IPS-18a (cell line): ENCODE results near the gene EXOC3.
"Not testable (repeated sequence)": the region's sequence is repeated elsewhere in the genome, so short reads cannot be mapped to it uniquely, and the experiment has no call there.

Experiments
- H3K27ac ChIP-seq: one replicate; pipeline ENCODE4 v1.5.1; 2013; ENCODE audit warnings: low read length
- H3K27me3 ChIP-seq: one replicate; pipeline ENCODE4 v1.6.1; 2013; ENCODE audit warnings: mild to moderate bottlenecking, low read length; ENCODE audit not compliant: control insufficient read depth, insufficient read depth
- H3K36me3 ChIP-seq: one replicate; pipeline ENCODE4 v1.6.1; 2013; ENCODE audit warnings: low read depth, low read length; ENCODE audit not compliant: control insufficient read depth
- H3K4me1 ChIP-seq: one replicate; pipeline ENCODE4 v1.6.1; 2013; ENCODE audit warnings: low read depth, low read length; ENCODE audit not compliant: control insufficient read depth
- H3K4me3 ChIP-seq: one replicate; pipeline ENCODE4 v1.5.1; 2013; ENCODE audit warnings: low read length
- H3K9ac ChIP-seq: one replicate; pipeline ENCODE4 v1.6.1; 2013; ENCODE audit warnings: mild to moderate bottlenecking, low read length, moderate library complexity
- H3K9me3 ChIP-seq: one replicate; pipeline ENCODE4 v1.6.1; 2013; ENCODE audit warnings: low read depth, low read length; ENCODE audit not compliant: control insufficient read depth

EXOC3 gene

DNA sequence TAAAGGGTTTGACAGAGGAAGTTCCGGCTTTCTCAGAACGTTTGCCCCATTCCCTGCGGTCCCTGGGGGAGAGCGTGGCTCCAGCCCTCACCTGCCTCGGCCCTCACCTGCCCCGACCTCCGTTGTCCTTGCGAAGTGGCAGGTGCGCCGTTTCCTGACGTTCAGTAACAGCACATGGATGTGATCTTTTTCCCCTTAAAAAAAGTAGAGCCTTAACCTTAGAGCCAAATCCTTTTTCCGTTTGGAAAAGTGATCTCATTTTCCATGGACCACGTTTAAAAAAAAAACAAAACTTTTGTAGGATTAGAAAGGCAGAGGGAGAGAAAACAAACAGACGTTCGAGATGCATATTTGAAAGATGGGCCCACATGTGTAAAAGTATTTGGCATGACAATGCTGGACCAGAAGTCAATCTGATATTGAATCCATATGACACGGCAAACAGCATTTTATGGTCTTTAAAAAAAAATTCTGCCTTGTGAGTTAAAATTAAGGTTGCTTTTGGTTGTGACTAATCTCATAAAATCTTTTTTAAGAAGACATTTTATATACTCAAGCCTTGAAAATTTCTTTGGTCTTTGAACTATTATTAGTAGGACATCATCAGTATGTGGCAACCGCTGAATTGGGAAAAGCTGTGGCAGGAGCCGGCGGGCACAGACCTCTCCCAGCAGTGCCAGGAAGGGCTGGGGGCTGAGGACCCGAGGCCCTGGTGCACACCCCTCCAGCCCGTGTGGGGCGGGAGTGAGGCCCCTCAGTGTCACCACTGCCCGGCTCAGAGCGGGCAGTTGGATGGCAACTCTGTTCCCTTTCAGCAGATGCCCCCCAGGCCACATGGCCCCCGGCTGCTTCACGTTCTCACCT, 42.5 kb upstream of the EXOC3 start:
- H3K27me3 ChIP-seq, result peaks cover 19% of the 10 kb centered on the region
- peak overlapping the region; percentile 82 for H3K9ac ChIP-seq
- H3K4me3 ChIP-seq, result peak overlapping the region; percentile 45
- no peaks in the 10 kb centered on the region for H3K36me3 ChIP-seq
- peak overlapping the region; percentile 65 for H3K27ac ChIP-seq
- no peaks in the 10 kb centered on the region for H3K9me3 ChIP-seq
- peaks cover 19% of the 10 kb centered on the region for H3K4me1 ChIP-seq

DNA sequence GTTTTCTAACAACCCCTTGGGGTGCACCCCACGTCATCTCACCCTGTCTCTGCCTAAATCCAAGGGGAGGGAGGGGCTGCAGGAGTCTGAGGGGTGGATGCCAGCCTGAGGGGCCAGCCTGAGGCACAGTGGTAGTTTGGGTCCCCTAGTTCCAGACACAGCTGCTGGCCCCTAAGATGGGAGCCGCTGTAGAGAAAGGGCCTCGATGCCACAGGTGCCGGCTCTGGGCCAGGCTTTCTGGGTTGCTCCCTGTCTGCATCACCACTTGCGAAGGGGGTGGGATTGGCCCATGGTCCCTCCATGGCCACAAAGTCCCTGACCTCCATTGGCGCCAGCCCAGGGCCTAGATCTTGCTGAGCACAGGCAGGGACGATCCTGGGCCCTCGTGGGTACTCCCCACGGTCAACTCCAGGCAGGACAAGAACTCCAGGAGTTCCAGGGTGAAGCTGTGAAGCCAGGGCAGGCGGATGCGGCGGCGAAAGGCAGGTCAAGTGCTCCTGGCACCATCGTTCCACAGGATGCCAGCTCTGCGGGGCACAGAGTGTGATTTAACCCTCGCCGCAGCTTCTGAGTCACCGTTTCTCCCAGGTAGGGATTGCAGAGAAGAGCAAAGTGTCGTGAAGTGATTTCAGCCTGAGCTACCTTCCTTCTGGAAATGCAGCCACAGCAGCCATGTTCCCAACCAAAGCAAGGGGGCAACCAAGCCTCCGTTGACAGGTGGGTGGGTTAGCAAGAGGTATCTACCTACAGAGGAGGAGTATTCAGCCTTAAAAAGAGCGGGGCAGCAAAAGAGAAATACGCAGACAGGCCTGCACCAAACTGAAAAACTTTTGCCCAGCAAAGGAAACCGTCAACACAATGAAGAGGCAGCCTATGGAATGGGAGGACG, 41.6 kb upstream of the EXOC3 start:
- Histone ChIP-seq H3K9ac (no peak overlapping the region), H3K36me3 (no peaks in the 10 kb centered on the region), H3K4me1 (peaks cover 19% of the 10 kb centered on the region), H3K27me3 (peaks cover 19% of the 10 kb centered on the region), H3K4me3 (no peak overlapping the region), H3K27ac (no peak overlapping the region), H3K9me3 (no peaks in the 10 kb centered on the region)

DNA sequence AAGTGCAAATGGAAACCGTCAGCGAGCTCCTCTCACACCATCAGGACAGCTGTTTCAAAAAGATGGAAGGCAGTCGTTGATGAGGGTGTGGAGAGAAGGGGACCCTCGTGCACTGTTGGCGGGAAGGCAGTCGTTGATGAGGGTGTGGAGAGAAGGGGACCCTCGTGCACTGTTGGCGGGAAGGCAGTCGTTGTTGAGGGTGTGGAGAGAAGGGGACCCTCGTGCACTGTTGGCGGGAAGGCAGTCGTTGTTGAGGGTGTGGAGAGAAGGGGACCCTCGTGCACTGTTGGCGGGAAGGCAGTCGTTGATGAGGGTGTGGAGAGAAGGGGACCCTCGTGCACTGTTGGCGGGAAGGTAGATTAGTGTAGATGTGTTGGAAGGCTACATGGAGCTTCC, 40.8 kb upstream of the EXOC3 start:
- Histone ChIP-seq H3K4me1 (peaks cover 19% of the 10 kb centered on the region), H3K27me3 (peaks cover 19% of the 10 kb centered on the region)
- H3K4me3 ChIP-seq, H3K36me3 ChIP-seq, H3K9ac ChIP-seq, H3K9me3 ChIP-seq, H3K27ac ChIP-seq: not testable (repeated sequence)

DNA sequence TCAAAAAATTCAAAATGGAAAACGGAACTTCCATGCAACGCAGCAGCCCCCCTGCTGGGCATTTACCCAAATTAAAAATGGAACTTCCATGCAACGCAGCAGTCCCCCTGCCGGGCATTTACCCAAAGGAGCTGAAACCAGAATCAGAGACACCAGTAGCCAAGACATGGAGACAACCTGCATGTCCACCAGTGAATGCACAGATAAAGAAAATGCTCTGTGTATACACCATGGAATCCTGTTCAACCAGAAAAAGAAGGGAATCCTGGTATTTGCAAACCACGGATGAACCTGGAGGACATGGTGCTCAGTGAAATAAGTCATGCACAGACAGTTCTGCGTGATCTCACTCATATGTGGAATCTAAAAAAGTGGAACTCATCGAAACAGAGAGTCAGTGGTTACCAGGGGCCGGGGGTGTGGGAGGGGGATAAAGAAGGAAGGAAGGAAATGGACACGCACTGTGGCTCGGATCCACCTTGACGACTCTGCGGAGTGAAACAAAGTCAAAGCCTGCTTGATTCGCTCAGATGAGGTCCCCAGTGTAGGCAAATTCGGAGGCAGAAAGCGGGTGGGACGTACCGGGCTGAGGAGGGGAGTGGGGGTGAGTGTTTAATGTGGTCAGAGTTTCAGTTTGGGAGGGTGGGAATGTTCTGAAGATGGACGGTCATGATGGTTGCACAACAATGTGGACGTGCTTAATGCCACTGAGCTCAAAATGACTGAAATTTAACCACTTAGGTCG, 40.2 kb upstream of the EXOC3 start:
- Histone ChIP-seq H3K27me3 (peaks cover 19% of the 10 kb centered on the region), H3K4me3 (no peak overlapping the region), H3K27ac (no peak overlapping the region), H3K4me1 (peaks cover 19% of the 10 kb centered on the region), H3K36me3 (no peaks in the 10 kb centered on the region), H3K9ac (no peak overlapping the region), H3K9me3 (no peaks in the 10 kb centered on the region)

DNA sequence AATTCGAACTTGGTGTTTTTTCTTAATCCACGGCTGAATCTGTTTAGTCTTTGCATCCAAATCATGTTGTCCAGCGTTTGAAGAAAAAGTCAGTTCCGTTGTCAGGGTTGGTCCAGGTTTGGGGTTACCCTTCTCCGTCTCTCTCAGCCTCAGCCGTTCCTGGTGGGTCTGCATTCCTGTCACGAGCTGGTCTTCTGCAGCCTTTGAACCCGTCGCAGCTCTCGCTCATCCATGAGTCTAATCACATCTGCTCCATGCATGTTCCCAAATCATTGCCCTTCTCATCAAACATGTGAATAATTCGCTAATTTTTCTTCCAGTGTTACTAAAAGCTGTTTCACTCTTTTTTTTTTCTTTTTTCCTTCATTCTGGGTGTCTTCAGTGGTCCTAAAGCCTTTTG, 39.0 kb upstream of the EXOC3 start:
- Histone ChIP-seq H3K27me3 (peaks cover 19% of the 10 kb centered on the region), H3K9me3 (no peaks in the 10 kb centered on the region), H3K27ac (no peak overlapping the region), H3K9ac (no peak overlapping the region), H3K36me3 (no peaks in the 10 kb centered on the region), H3K4me3 (no peak overlapping the region), H3K4me1 (peaks cover 17% of the 10 kb centered on the region)

DNA sequence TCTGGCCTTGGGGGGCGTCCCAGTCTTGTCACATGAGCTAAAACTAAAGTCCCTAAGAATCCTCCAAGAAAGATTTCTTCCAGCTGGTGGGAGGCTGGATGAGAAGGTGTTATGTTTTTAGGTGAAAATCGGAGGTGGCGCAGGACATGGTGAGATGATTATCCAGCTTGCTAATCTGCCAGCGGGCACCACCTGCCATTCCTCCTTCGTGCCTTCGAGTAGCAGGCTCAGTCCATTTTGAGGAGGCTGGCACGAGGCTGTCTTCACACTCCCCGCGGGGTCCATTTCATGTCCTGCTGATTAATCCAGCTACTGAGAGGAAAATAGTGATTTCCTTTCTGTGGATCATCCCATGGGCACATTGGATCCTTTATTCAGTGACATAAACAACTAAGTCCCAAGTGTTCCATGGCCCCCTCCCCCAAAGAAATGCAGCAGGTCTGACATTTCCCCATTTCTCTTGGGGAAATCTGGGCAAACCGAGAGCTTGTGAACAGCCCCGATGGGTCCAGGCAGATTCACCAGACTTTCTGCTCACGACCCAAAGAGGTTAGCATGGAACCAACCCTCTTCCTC, 38.2 kb upstream of the EXOC3 start:
- Histone ChIP-seq H3K36me3 (no peaks in the 10 kb centered on the region), H3K9me3 (no peaks in the 10 kb centered on the region), H3K27me3 (peaks cover 11% of the 10 kb centered on the region), H3K4me3 (no peak overlapping the region), H3K27ac (no peak overlapping the region), H3K9ac (no peak overlapping the region), H3K4me1 (peaks cover 10% of the 10 kb centered on the region)

DNA sequence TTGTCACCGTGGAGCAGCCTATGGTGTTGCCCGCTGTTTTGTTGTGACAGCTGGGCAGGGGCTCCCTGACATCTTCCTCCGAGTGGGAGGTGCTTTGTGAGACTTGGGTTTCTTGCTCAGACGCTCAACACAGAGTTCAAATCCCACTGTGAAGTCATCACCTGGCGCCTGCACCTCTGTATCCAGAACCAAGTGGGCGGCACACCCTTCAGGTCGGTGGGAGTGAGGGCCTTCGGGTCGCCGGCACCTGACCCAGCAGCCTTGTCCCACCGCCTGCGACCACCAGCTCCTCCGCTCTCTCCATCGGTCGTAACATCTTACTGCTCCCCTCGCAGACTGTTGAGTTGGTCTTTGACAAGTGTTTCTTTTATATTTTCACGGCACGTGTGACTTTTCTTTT, 37.6 kb upstream of the EXOC3 start:
- Histone ChIP-seq H3K27me3 (peaks cover 7% of the 10 kb centered on the region), H3K27ac (no peak overlapping the region), H3K36me3 (no peaks in the 10 kb centered on the region), H3K9me3 (no peaks in the 10 kb centered on the region), H3K4me3 (no peak overlapping the region), H3K9ac (no peak overlapping the region), H3K4me1 (peaks cover 3% of the 10 kb centered on the region)

- H3K9ac ChIP-seq, result no peak overlapping the region
- peaks cover 1% of the 10 kb centered on the region for H3K27me3 ChIP-seq
- H3K9me3 ChIP-seq, result no peaks in the 10 kb centered on the region
- no peak overlapping the region for H3K4me3 ChIP-seq
- H3K36me3 ChIP-seq, result no peaks in the 10 kb centered on the region
- H3K27ac ChIP-seq, result no peak overlapping the region
- peaks cover under 1% of the 10 kb centered on the region for H3K4me1 ChIP-seq
Measured at GRCh38 chr5:406041-406440, 36.9 kb upstream of the EXOC3 start.

DNA sequence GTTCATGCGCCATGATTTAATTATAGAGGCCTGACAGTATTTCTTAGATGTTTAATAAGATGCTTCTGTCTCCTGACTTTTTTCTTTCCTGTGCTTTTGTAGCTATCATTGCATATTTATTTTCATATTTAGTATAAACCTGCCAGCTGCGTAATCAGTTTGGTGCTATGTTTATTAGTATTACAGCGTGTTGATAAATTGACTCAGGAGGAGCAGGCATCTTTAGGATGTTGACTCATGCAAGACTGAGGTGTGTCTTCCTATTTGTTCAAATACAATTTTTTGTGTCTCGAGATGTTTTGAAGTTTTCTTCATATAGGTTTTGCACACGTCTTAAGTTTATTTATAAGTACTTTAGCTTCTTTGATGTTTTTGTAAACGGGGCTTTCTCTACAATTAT, 35.9 kb upstream of the EXOC3 start:
- Histone ChIP-seq H3K9ac (no peak overlapping the region), H3K27ac (no peak overlapping the region), H3K36me3 (no peaks in the 10 kb centered on the region), H3K9me3 (no peaks in the 10 kb centered on the region), H3K4me1 (peaks cover 3% of the 10 kb centered on the region), H3K4me3 (no peak overlapping the region), H3K27me3 (no peaks in the 10 kb centered on the region)

DNA sequence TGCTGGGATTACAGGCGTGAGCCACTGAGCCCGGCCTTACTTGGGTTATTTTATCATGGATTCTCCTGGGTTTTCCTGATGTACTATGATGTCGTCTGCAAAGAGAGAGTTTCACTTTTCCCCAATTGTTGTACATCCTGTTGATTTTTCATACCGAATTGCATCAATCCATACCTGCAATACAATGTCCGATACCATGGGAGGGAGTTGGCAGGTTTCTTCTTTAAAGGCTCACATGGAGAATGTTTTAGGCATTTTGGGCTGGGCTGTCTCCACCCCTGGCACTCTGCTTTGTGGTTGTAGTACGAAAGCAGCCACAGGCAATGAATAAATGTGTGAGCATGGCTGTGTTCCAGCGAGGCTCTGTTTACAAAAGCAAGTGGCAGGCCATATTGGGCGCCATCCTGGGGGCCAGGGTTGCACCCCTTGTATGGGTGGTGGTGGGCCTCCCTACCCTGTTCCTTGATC, 35.1 kb upstream of the EXOC3 start:
- Histone ChIP-seq H3K36me3 (no peaks in the 10 kb centered on the region), H3K27me3 (no peaks in the 10 kb centered on the region), H3K4me1 (peaks cover 3% of the 10 kb centered on the region), H3K9ac (no peak overlapping the region), H3K4me3 (no peak overlapping the region), H3K9me3 (no peaks in the 10 kb centered on the region), H3K27ac (no peak overlapping the region)
